Vagina (tissue), 2 donors: ENCODE results near the gene CDK3. TPM values are rescaled to one million over a fixed set of nuclear protein-coding genes. Genes with fewer than 3 reads are reported as not detected.

ENCODE experiments used
- DNase-seq, 2 donors: peaks; one replicate each; pipeline ENCODE4 v3.0.0-alpha.2; 2017; ENCODE audit errors: extremely low spot score in 2 of 2
- H3K27ac ChIP-seq: fragments of 200-600 bp; sonication (generic); one replicate; pipeline ENCODE4 v1.5.1; 2019
- H3K27me3 ChIP-seq: fragments of 200-600 bp; sonication (generic); one replicate; pipeline ENCODE4 v1.5.1; 2019
- H3K36me3 ChIP-seq, 2 donors: fragments of 200-600 bp; sonication (generic); one replicate each; pipeline ENCODE4 v1.5.1; 2017 to 2019
- H3K4me1 ChIP-seq: fragments of 200-600 bp; sonication (generic); one replicate; pipeline ENCODE4 v1.5.1; 2019
- H3K4me3 ChIP-seq, 2 donors: fragments of 200-600 bp; sonication (generic); 1 replicate in 1 of 2; 2 replicates in 1 of 2; pipeline ENCODE4 v1.5.1; 2016 to 2019
- H3K9me3 ChIP-seq: fragments of 200-600 bp; sonication (generic); one replicate; pipeline ENCODE4 v1.5.1; 2019
- CTCF ChIP-seq, 3 experiments: fragments of 450-650 bp in 2 of 3; fragments of 200-600 bp in 1 of 3; sonication (generic) in 1 of 3; IDR thresholded peaks; one replicate each; pipeline ENCODE4 v1.5.1; 2017 to 2019; ENCODE audit warnings: antibody characterized with exemption in 3 of 3, mild to moderate bottlenecking in 2 of 3, moderate library complexity in 2 of 3
- POLR2A ChIP-seq, 2 donors: fragments of 450-650 bp; IDR thresholded peaks; one replicate each; pipeline ENCODE4 v1.6.1; 2017; ENCODE audit warnings: antibody characterized with exemption in 2 of 2, mild to moderate bottlenecking in 2 of 2, moderate library complexity in 2 of 2
- POLR2AphosphoS5 ChIP-seq, 2 donors: sonication (generic); formaldehyde crosslinking; IDR thresholded peaks; one replicate each; pipeline ENCODE4 v1.9.0; 2017; ENCODE audit warnings: antibody characterized with exemption in 2 of 2, mild to moderate bottlenecking in 2 of 2, low read depth in 1 of 2; ENCODE audit not compliant: insufficient read depth in 1 of 2
- intact Hi-C: fragments of 100-400 bp; cut with DNase I; formaldehyde crosslinking; loops from one replicate; pipeline ENCODE4 v1.15.1; 2023
- total RNA-seq: library from RNA; depleted of rRNA; stranded (reverse); fragments of >200 nt; gene quantifications from one replicate; pipeline ENCODE4 v1.2.3, GENCODE V29; 2016

The CDK3 gene
- total RNA-seq, 1 donor from 2014 or later = 3.2 TPM

GRCh38 chr17:76032073-76032779 lies 31.6 kb downstream of the CDK3 start:
- peaks cover 20% of the 10 kb centered on the region for H3K4me1 ChIP-seq
- intact Hi-C loops = no loop called here

GRCh38 chr17:76032780-76033108 lies 32.1 kb downstream of the CDK3 start:
- H3K36me3 ChIP-seq = no peaks in the 10 kb centered on the region
- TF ChIP-seq POLR2AphosphoS5 (IDR thresholded peaks at IDR 0.05; ENCODE audit: insufficient read depth in 1 of 2, low read depth in 1 of 2) (no peak), CTCF (IDR thresholded peaks at IDR 0.05) (no peak), POLR2A (IDR thresholded peaks at IDR 0.05) (no peak)
- H3K9me3 ChIP-seq = no peaks in the 10 kb centered on the region
- H3K4me1 ChIP-seq = peaks cover 21% of the 10 kb centered on the region
- no peaks in the 10 kb centered on the region for H3K27me3 ChIP-seq
- H3K27ac ChIP-seq = no peak overlapping the region
- no peak overlapping the region for H3K4me3 ChIP-seq
- intact Hi-C loops = no loop called here
- DNase-seq = no peak

More at GRCh38 chr17:76032073-76032779, 31.6 kb downstream of the CDK3 start:
- no peaks in the 10 kb centered on the region for H3K9me3 ChIP-seq
- H3K27ac ChIP-seq = no peak overlapping the region
- H3K27me3 ChIP-seq = no peaks in the 10 kb centered on the region
- DNase-seq = no peak
- TF ChIP-seq POLR2A (IDR thresholded peaks at IDR 0.05) = no peak
- TF ChIP-seq POLR2AphosphoS5 (IDR thresholded peaks at IDR 0.05; ENCODE audit: insufficient read depth in 1 of 2, low read depth in 1 of 2) = no peak
- no peak for TF ChIP-seq CTCF (IDR thresholded peaks at IDR 0.05)
- no peak overlapping the region for H3K4me3 ChIP-seq
- H3K36me3 ChIP-seq = no peaks in the 10 kb centered on the region

DNA sequence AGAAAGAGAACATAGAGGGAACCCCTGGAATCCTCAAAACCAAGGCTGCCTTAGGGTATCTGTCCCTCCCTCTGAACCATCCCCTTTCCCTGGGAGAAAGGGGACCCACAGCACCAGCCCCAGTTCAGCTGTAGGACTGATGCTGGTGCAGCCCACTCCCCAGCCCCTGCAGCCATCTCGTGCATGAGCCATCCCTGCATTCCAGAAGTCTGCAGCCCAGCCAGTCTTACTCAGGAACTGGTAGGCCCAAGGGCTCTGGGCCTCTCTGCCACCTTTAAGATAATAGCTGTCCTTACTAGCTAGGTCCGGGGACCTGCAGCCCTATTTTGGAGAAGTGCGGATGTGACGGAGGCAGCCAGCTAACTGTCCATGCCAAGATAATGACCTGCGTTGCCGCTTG lies 32.5 kb downstream of the CDK3 start:
- no peaks in the 10 kb centered on the region for H3K27me3 ChIP-seq
- H3K36me3 ChIP-seq = no peaks in the 10 kb centered on the region
- DNase-seq = no peak
- no peak for TF ChIP-seq POLR2AphosphoS5 (IDR thresholded peaks at IDR 0.05; ENCODE audit: insufficient read depth in 1 of 2, low read depth in 1 of 2)
- TF ChIP-seq CTCF (IDR thresholded peaks at IDR 0.05) = no peak
- no peak for TF ChIP-seq POLR2A (IDR thresholded peaks at IDR 0.05)
- H3K27ac ChIP-seq = no peak overlapping the region
- H3K4me1 ChIP-seq = peaks cover 21% of the 10 kb centered on the region
- H3K4me3 ChIP-seq = no peak overlapping the region
- intact Hi-C loops = no loop called here
- no peaks in the 10 kb centered on the region for H3K9me3 ChIP-seq

DNA sequence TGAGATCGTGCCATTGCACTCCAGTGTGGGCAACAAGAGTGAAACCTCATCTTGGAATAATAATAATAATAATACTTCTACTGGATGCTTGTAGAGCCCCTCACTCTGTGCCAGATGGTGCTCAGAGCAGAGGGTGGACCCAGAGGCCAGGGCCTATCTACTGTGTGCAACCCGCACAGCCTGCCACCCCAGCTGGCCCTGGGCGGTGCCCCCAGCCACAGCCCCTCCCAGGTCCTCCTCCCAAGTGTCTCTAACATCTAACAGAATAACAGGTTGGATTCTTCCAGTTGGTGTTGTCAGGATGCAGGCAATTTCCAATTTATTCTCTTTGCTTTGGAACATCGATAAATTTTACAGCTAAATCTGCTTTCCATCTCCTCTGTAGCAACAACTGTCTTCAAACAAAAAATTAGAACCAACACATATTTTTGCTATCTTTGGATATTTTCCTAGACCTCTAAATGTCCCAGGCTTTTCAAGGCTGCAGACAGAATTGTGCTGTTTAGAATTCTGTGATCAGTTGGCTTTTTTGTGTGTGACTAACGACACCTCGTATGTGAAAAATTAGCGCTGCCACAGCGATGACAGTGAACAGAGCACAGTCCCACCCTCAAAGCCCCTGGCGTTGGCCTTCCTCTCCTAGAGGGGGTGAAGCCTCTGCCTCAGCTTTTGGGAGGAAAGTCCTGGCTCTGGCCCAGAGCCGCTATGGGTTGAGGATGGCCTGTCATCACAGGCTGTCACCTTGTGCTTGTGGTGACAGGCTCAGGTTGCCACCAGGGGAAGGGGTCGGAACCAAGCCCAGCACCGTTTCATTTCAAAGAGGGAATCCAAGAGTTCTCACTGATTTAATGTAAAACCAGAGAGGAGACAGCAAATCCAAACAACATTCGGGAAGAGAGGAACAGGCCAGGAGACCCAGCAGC lies 34.0 kb downstream of the CDK3 start:
- no peak overlapping the region for H3K27ac ChIP-seq

More for the DNA sequence above, 34.0 kb downstream of the CDK3 start:
- peaks cover 15% of the 10 kb centered on the region for H3K4me1 ChIP-seq
- TF ChIP-seq CTCF (IDR thresholded peaks at IDR 0.05) (no peak), POLR2AphosphoS5 (IDR thresholded peaks at IDR 0.05; ENCODE audit: insufficient read depth in 1 of 2, low read depth in 1 of 2) (no peak), POLR2A (IDR thresholded peaks at IDR 0.05) (no peak)
- no peak overlapping the region for H3K4me3 ChIP-seq
- intact Hi-C loops = no loop called here
- no peaks in the 10 kb centered on the region for H3K27me3 ChIP-seq
- no peaks in the 10 kb centered on the region for H3K9me3 ChIP-seq
- H3K36me3 ChIP-seq = peaks cover 0 to 15% of the 10 kb centered on the region in 2 donors
- no peak for DNase-seq
